Testis (tissue), 3 donors: ENCODE data around the gene L3MBTL4. TPM values are rescaled to one million over a fixed set of nuclear protein-coding genes. Genes with fewer than 3 reads are reported as not detected.

ENCODE experiments used
- DNase-seq: peaks from one replicate; pipeline ENCODE4 v3.0.0-alpha.2; 2019
- H3K27ac ChIP-seq, 2 donors: fragments of 200-600 bp; sonication (generic); one replicate each; pipeline ENCODE4 v1.5.1; 2019
- H3K27me3 ChIP-seq: fragments of 200-600 bp; sonication (generic); one replicate; pipeline ENCODE4 v1.5.1; 2019
- H3K36me3 ChIP-seq: fragments of 200-600 bp; sonication (generic); one replicate; pipeline ENCODE4 v1.5.1; 2017; ENCODE audit warnings: low read depth; ENCODE audit errors: missing control alignments
- H3K4me1 ChIP-seq: fragments of 200-600 bp; sonication (generic); one replicate; pipeline ENCODE4 v1.5.1; 2019
- H3K4me3 ChIP-seq, 2 donors: fragments of 200-600 bp; sonication (generic); one replicate each; pipeline ENCODE4 v1.5.1; 2017 to 2019
- H3K9me3 ChIP-seq: fragments of 200-600 bp; sonication (generic); one replicate; pipeline ENCODE4 v1.5.1; 2017
- POLR2A ChIP-seq: fragments of 450-650 bp; IDR thresholded peaks from one replicate; pipeline ENCODE4 v1.6.1; 2017; ENCODE audit warnings: antibody characterized with exemption, mild to moderate bottlenecking, moderate library complexity
- WGBS, 2 donors: methylation state at CpG; one replicate each; pipeline ENCODE4 v1.1.5; 2018; 5-methylcytosine and 5-hydroxymethylcytosine counted together
- intact Hi-C: fragments of 100-400 bp; cut with DNase I; formaldehyde crosslinking; loops from one replicate; pipeline ENCODE4 v1.15.1; 2023; ENCODE audit warnings: low total_unique reads
- polyA plus RNA-seq: library from polyadenylated mRNA; stranded (reverse); fragments of 350-450 nt; fragmentation: Illumina TruSeq; extraction: RNeasy Lipid Tissue Mini Kit (QIAGEN cat#74804); gene quantifications from one replicate; pipeline ENCODE4 v1.2.3, GENCODE V29; 2014; ENCODE audit warnings: low read depth, low replicate concordance; ENCODE audit not compliant: insufficient read depth
- total RNA-seq, 2 donors: library from RNA; depleted of rRNA; stranded (reverse); fragments of >200 nt; gene quantifications; one replicate each; pipeline ENCODE4 v1.2.3, GENCODE V29; 2016
- TF ChIP-seq, protein P1 (sequence below), 3 experiments: fragments of 450-650 bp in 2 of 3; fragments of 200-600 bp in 1 of 3; sonication (generic) in 1 of 3; IDR thresholded peaks; one replicate each; pipeline ENCODE4 v1.5.1; 2016 to 2019; ENCODE audit warnings: antibody characterized with exemption in 3 of 3, mild to moderate bottlenecking in 2 of 3, moderate library complexity in 1 of 3

The L3MBTL4 gene
- total and polyA plus RNA-seq, 3 donors from 2014 or later = 26.6 to 50.9 (median 46.2) TPM

DNA sequence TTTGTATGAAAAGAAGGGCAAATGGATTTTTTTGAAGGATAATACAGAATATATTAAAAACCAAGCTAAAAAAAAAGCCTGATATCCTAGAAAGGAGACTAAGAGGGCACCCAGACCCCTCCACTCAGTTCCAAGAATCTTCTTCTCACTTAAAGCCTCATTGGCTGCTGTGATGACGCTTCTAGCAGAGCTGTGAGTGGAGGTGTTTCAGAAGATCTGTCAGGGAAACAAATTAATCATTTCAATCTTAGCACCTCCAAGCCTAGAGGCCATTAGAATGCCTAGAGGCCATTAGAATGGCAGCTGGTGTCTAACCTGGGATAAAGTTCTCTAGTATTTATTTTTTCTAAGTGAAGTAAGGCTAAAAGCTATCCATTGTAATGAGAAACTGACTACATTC, 355.2 kb downstream of the L3MBTL4 start:
- 85 to 86% methylated on average over 1 of the region's 1 CpG for WGBS, 2 donors
- no peak overlapping the region for H3K4me3 ChIP-seq
- no peaks in the 10 kb centered on the region for H3K27me3 ChIP-seq
- no peak for TF ChIP-seq POLR2A
- TF ChIP-seq, protein P1, sequence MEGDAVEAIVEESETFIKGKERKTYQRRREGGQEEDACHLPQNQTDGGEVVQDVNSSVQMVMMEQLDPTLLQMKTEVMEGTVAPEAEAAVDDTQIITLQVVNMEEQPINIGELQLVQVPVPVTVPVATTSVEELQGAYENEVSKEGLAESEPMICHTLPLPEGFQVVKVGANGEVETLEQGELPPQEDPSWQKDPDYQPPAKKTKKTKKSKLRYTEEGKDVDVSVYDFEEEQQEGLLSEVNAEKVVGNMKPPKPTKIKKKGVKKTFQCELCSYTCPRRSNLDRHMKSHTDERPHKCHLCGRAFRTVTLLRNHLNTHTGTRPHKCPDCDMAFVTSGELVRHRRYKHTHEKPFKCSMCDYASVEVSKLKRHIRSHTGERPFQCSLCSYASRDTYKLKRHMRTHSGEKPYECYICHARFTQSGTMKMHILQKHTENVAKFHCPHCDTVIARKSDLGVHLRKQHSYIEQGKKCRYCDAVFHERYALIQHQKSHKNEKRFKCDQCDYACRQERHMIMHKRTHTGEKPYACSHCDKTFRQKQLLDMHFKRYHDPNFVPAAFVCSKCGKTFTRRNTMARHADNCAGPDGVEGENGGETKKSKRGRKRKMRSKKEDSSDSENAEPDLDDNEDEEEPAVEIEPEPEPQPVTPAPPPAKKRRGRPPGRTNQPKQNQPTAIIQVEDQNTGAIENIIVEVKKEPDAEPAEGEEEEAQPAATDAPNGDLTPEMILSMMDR (IDR thresholded peaks at IDR 0.05) = no peak
- DNase-seq = no peak
- H3K27ac ChIP-seq = no peak overlapping the region
- no peaks in the 10 kb centered on the region for H3K4me1 ChIP-seq
- intact Hi-C loops = no loop called here
- H3K9me3 ChIP-seq = no peaks in the 10 kb centered on the region
- no peaks in the 10 kb centered on the region for H3K36me3 ChIP-seq

DNA sequence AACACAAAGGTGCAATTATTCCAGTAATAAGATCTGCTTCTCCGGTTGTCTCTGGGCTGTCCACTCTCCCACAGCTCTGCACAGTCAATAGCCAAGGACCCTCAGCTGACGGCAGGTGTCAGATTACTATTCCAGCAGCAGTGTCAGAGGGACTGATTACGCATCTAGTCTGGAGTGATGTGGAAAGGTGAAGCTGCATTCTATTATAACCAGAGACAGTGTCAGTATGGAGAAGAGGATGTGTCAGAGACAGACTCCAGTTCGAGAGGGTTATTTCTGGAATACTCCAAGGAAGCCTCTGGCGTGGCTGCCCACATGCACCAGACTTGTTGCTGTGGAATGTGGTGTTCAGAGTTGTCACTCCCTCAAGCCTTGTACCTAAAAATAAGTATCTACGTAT, 355.8 kb downstream of the L3MBTL4 start:
- 52 to 77% methylated on average over 6 of the region's 6 CpGs for WGBS, 2 donors
- intact Hi-C loops = no loop called here
- no peak overlapping the region for H3K27ac ChIP-seq
- TF ChIP-seq POLR2A = no peak
- TF ChIP-seq, protein P1 (IDR thresholded peaks at IDR 0.05) = no peak
- no peaks in the 10 kb centered on the region for H3K27me3 ChIP-seq
- no peaks in the 10 kb centered on the region for H3K4me1 ChIP-seq
- H3K36me3 ChIP-seq = no peaks in the 10 kb centered on the region
- H3K4me3 ChIP-seq = no peak overlapping the region
- H3K9me3 ChIP-seq = no peaks in the 10 kb centered on the region
- no peak for DNase-seq

DNA sequence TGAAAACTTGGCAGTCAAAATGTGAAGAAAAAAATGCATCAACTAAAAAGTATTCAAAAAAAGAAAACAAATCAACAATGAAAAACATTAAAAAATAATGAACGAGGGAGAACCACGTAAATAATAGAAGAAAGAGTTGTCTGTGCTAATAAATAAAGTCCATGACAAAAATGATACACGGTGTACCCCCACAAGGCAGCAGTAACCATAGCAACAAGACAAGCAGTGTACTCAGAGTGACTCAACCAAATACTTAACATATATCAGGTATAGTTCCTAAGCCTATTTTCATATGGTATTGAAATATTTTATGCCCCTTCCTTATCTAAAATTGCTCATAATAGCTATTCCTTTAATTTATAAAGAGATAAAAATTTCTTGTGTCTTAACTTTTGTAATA, 357.1 kb downstream of the L3MBTL4 start:
- TF ChIP-seq POLR2A = no peak
- TF ChIP-seq, protein P1 (IDR thresholded peaks at IDR 0.05) = no peak
- no peak for DNase-seq
- Histone ChIP-seq H3K27me3 (no peaks in the 10 kb centered on the region), H3K36me3 (no peaks in the 10 kb centered on the region), H3K27ac (no peak overlapping the region), H3K4me3 (no peak overlapping the region), H3K4me1 (no peaks in the 10 kb centered on the region), H3K9me3 (no peaks in the 10 kb centered on the region)
- intact Hi-C loops = no loop called here
- WGBS, 2 donors = 46 to 49% methylated on average over 3 of the region's 3 CpGs

DNA sequence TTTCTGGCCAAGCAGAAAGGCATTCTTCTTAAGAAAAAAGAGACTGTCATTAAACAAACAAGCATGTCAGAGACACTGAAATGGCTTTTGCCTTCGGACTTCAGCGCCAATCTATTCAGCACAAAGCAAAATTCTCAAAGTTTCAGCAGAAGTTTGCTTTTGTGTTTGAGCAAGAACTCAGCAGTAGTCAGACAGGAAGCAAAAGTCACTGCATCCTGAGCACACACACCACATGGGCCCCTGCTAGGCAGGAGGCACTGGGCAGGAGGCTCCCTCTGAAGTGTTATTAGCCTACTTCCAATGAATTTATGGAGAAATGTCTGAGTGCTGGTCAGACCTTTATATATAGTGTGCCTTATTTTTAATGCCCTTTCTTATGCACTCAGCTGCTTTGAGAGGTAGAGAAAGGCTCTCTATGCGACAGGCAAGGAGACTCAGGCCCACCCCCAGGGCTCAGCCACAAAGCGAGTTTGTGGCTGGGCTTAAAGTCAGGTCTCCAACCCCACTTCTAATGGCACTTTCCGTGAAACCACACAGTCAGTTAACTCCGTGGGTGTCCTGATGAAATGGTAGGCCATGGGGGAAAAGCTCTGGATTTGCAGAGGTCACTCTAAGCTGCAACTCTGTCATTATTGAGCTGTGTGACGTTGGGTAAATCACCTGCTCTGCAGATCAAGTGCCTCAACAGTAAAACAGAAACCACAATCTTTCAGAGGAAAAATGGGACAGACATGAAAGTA, 358.4 kb downstream of the L3MBTL4 start:
- H3K9me3 ChIP-seq = no peaks in the 10 kb centered on the region
- 89 to 91% methylated on average over 7 of the region's 7 CpGs for WGBS, 2 donors
- no peak overlapping the region for H3K27ac ChIP-seq
- intact Hi-C loops = no loop called here
- TF ChIP-seq, protein P1 (IDR thresholded peaks at IDR 0.05) = no peak
- no peak for TF ChIP-seq POLR2A
- no peak overlapping the region for H3K4me3 ChIP-seq
- no peaks in the 10 kb centered on the region for H3K4me1 ChIP-seq
- no peak for DNase-seq
- no peaks in the 10 kb centered on the region for H3K27me3 ChIP-seq
- H3K36me3 ChIP-seq = no peaks in the 10 kb centered on the region

DNA sequence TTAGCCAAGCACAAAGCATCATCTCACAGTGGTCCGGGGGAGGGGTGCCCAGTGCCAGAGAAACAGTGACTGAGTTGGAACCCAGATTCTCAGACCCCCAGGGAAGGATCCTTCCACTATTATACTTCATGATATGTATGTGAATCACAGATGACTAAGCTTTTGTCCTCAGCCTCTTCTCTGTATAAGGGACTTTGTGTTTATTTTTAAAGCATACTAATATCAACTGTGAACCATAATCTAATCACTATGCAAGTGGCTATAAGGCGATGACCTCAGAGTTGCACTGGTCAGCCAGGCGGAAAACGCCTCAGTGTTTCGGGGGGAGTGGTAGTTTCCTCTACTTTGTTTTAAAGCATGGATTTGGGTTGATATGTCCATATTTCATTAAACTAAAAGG, 359.0 kb downstream of the L3MBTL4 start:
- no peak for DNase-seq
- intact Hi-C loops = no loop called here
- no peaks in the 10 kb centered on the region for H3K36me3 ChIP-seq
- no peaks in the 10 kb centered on the region for H3K4me1 ChIP-seq
- TF ChIP-seq, protein P1 (IDR thresholded peaks at IDR 0.05) = no peak
- no peak for TF ChIP-seq POLR2A
- H3K27ac ChIP-seq = no peak overlapping the region
- 75 to 88% methylated on average over 5 of the region's 5 CpGs for WGBS, 2 donors
- H3K4me3 ChIP-seq = no peak overlapping the region
- no peaks in the 10 kb centered on the region for H3K27me3 ChIP-seq
- H3K9me3 ChIP-seq = no peaks in the 10 kb centered on the region
